Uterus (tissue), 4 donors: Measurements from ENCODE around the gene PIF1. TPM values are rescaled to one million over a fixed set of nuclear protein-coding genes. Genes with fewer than 3 reads are reported as not detected.

Experiments used
- DNase-seq, 2 donors: peaks; one replicate each; pipeline ENCODE4 v3.0.0-alpha.2; 2019 to 2020
- H3K27ac ChIP-seq, 2 donors: fragments of 200-600 bp; sonication (generic); 1 replicate in 1 of 2; 2 replicates in 1 of 2; pipeline ENCODE4 v1.5.1; 2016 to 2018
- H3K27me3 ChIP-seq, 2 donors: fragments of 200-600 bp; sonication (generic); one replicate each; pipeline ENCODE4 v1.5.1; 2018 to 2019; ENCODE audit warnings: control low read depth in 1 of 2
- H3K36me3 ChIP-seq, 2 donors: fragments of 200-600 bp; sonication (generic); one replicate each; pipeline ENCODE4 v1.5.1; 2019; ENCODE audit warnings: control low read depth in 1 of 2
- H3K4me1 ChIP-seq, 2 donors: fragments of 200-600 bp; sonication (generic); one replicate each; pipeline ENCODE4 v1.5.1; 2018 to 2019; ENCODE audit warnings: control low read depth in 1 of 2
- H3K4me3 ChIP-seq, 2 donors: fragments of 200-600 bp; sonication (generic); 1 replicate in 1 of 2; 2 replicates in 1 of 2; pipeline ENCODE4 v1.5.1; 2018 to 2019; ENCODE audit warnings: mild to moderate bottlenecking in 1 of 2
- H3K9me3 ChIP-seq, 2 donors: fragments of 200-600 bp; sonication (generic); one replicate each; pipeline ENCODE4 v1.5.1; 2019; ENCODE audit warnings: control low read depth in 1 of 2
- POLR2A ChIP-seq, 2 donors: fragments of 450-650 bp; IDR thresholded peaks; one replicate each; pipeline ENCODE4 v1.6.1; 2016; ENCODE audit warnings: antibody characterized with exemption in 2 of 2, mild to moderate bottlenecking in 1 of 2, moderate library complexity in 1 of 2
- intact Hi-C: fragments of 100-400 bp; cut with DNase I; formaldehyde crosslinking; loops from one replicate; pipeline ENCODE4 v1.15.1; 2023; ENCODE audit warnings: low total_unique reads
- total RNA-seq, 4 donors: library from RNA; depleted of rRNA in 3 of 4; stranded (reverse); fragments of >200 nt in 3 of 4; gene quantifications; one replicate each; pipeline versions ENCODE4 v1.1.0 to v1.2.4, GENCODE V29; 2014 to 2023
- TF ChIP-seq, protein P1 (sequence below), 4 experiments: fragments of 200-600 bp in 2 of 4; fragments of 450-650 bp in 2 of 4; sonication (generic) in 2 of 4; IDR thresholded peaks; one replicate each; pipeline ENCODE4 v1.5.1; 2016 to 2019; ENCODE audit warnings: antibody characterized with exemption in 4 of 4, mild to moderate bottlenecking in 2 of 4, moderate library complexity in 1 of 4
- donor health status: DM: yes; HTN: yes; CAD: no.

The PIF1 gene
- total RNA-seq, 4 donors from 2014 or later, result 0.24 to 5.5 (median 0.29) TPM; not detected in 1

DNA sequence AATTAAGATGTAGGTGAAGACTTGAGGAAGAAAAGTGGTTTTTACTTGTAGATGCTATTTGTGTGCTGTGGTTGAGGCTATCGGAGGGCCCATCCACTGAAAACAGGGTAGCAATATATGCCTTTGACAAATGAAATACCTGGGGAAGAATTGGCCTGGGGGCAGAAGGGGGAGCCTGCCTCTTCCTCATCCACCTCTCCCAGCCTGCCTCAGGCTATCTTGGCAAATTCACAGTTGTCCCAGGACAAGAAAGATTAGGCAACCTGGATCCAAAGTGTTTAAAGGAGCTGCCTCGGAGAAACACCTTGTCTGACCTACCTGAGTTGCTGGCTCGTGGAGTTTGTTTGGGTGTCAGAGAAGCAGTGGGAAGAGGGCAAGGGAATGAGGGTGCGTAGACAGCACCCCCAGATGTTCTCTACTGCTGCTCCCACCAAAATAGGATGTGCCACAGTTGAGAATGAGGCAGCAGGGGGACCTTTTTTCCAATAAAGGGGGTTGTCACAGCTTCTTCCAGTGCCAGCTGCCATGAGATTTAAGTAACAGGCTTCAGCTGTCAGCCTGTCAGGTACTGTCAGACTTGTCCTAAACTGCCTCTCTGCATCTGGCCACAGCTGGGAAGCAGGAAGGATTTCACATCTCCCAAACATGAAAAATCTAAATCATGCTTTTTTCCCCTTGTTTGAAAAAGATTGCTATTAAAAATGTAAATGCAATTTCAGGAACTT is 25.5 kb upstream of the PIF1 start:
- no peak for TF ChIP-seq POLR2A (IDR thresholded peaks at IDR 0.05)
- TF ChIP-seq, protein P1, sequence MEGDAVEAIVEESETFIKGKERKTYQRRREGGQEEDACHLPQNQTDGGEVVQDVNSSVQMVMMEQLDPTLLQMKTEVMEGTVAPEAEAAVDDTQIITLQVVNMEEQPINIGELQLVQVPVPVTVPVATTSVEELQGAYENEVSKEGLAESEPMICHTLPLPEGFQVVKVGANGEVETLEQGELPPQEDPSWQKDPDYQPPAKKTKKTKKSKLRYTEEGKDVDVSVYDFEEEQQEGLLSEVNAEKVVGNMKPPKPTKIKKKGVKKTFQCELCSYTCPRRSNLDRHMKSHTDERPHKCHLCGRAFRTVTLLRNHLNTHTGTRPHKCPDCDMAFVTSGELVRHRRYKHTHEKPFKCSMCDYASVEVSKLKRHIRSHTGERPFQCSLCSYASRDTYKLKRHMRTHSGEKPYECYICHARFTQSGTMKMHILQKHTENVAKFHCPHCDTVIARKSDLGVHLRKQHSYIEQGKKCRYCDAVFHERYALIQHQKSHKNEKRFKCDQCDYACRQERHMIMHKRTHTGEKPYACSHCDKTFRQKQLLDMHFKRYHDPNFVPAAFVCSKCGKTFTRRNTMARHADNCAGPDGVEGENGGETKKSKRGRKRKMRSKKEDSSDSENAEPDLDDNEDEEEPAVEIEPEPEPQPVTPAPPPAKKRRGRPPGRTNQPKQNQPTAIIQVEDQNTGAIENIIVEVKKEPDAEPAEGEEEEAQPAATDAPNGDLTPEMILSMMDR (IDR thresholded peaks at IDR 0.05), result no peak
- Histone ChIP-seq H3K36me3 (no peaks in the 10 kb centered on the region), H3K27ac (peak overlapping the region; percentile 55 to 62), H3K9me3 (no peaks in the 10 kb centered on the region), H3K4me3 (no peak overlapping the region), H3K4me1 (peaks cover 6 to 14% of the 10 kb centered on the region in 2 donors), H3K27me3 (no peaks in the 10 kb centered on the region)
- intact Hi-C loops, result no loop called here
- DNase-seq, result no peak

DNA sequence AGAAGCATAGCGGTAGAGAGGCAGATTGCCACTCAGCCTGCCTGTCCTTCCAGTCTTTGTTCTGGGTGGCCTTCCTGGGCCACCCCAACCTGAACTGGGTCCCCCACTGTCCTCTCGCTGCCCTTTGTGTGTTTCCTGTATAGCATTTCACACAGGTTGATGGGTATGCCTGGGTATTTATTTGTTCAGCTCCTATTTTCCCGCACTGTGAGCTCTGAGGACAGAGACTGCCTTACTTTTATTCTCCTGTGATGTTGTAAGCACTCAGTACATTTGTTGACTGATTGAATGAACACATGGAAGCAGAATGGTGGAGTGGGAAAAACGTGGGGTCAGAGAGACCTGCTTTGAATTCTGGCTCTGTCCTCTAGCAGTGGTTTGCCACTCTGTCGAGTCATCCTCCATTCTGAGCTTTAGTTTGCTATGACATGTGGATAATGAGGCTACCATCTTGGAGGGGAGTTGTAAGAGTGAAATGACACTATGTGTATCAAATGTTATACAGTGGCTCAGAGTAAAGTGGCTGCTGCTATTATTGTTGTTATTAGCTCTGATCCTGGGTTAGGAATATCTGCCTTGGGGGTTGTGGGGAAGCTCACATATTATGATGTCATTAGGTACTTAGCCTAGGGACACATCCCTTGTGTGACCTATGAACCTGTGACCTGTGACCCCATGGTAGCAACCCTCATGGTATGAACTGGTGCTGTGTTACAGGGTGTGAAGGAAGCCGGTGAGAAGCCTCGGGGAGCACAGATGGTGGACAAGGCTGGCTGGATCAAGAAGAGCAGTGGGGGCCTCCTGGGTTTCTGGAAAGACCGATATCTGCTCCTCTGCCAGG is 22.6 kb upstream of the PIF1 start:
- Histone ChIP-seq H3K27me3 (no peaks in the 10 kb centered on the region), H3K4me1 (peaks cover 12 to 13% of the 10 kb centered on the region in 2 donors), H3K36me3 (no peaks in the 10 kb centered on the region)

DNA sequence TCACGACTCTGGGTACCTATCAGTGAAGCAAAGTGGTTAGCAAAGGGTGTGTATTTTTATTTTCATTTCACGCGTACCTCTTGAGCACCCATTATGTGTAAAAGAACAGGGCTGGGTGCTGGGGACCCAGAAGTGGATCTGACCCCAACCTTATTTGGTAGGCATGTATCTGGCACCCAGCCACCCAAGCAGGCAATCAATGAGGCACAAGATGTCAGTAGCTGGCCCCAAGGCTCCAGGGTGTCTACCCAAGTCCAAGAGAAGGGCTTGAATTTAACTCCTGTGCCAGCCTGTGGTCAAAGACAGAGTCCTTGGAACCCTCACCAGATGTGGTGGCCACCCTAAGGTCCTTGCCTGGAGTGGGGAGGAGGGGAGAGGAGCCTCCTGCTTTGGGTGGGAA is 22.0 kb upstream of the PIF1 start:
- Histone ChIP-seq H3K36me3 (no peaks in the 10 kb centered on the region), H3K4me3 (no peak overlapping the region), H3K27ac (peak overlapping the region in 1 of 2 donors; percentile 41), H3K4me1 (peaks cover 12 to 13% of the 10 kb centered on the region in 2 donors), H3K27me3 (no peaks in the 10 kb centered on the region), H3K9me3 (no peaks in the 10 kb centered on the region)
- no peak for DNase-seq
- TF ChIP-seq, protein P1 (IDR thresholded peaks at IDR 0.05), result no peak
- TF ChIP-seq POLR2A (IDR thresholded peaks at IDR 0.05), result no peak
- intact Hi-C loops, result loop anchor here (10.0 kb wide), 2 partner anchors 57 to 447 kb away; partner anchors contain the start of gene RNU5A-1

More for the DNA sequence above, 22.6 kb upstream of the PIF1 start:
- Histone ChIP-seq H3K27ac (peak overlapping the region in 1 of 2 donors; percentile 28), H3K9me3 (no peaks in the 10 kb centered on the region), H3K4me3 (no peak overlapping the region)
- TF ChIP-seq POLR2A (IDR thresholded peaks at IDR 0.05), result no peak
- TF ChIP-seq, protein P1 (IDR thresholded peaks at IDR 0.05), result no peak
- no peak for DNase-seq
- intact Hi-C loops, result loop anchor here (10.0 kb wide), 2 partner anchors 57 to 447 kb away; partner anchors contain the start of gene RNU5A-1

DNA sequence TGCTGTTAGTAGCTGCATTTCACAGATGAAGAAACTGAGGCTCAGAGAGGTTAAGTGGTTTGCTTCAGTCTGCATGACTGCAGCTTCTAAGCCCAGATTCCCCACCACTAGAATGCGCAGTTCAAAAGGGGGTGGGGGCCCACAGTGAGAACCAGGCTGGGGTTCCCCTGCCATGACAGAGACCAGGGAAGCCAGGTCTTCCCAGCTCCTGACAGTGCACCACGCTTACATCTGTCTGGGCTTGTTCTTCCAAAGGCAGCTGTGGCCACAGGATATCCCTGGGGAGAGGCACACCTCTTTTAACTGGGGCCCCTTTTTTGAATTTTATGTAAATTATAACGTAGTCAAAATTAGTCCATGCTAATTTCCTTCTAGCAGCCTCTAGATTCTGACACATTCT is 21.6 kb upstream of the PIF1 start:
- Histone ChIP-seq H3K4me3 (no peak overlapping the region), H3K27me3 (no peaks in the 10 kb centered on the region), H3K4me1 (peaks cover 12 to 13% of the 10 kb centered on the region in 2 donors), H3K36me3 (no peaks in the 10 kb centered on the region), H3K9me3 (no peaks in the 10 kb centered on the region), H3K27ac (peak overlapping the region in 1 of 2 donors; percentile 41)
- no peak for TF ChIP-seq POLR2A (IDR thresholded peaks at IDR 0.05)
- TF ChIP-seq, protein P1 (IDR thresholded peaks at IDR 0.05), result no peak
- intact Hi-C loops, result loop anchor here (10.0 kb wide), 2 partner anchors 58 to 448 kb away; partner anchors contain the start of gene RNU5A-1
- DNase-seq, result no peak
